A549 treated with DMSO at 1 μM for 4 hours (cell line): ENCODE data around the gene PCDHGB7. TPM values are rescaled to one million over a fixed set of nuclear protein-coding genes. Genes with fewer than 3 reads are reported as not detected.

Experiments
- total RNA-seq: library from RNA; stranded (reverse); fragments of 200-300 nt; extraction: Qiagen RNA extraction; gene quantifications from 5 replicates; pipeline ENCODE4 v1.2.3, GENCODE V29; 2022; ENCODE audit warnings: low read depth

The PCDHGB7 gene
- 0.06 to 0.08 TPM (median 0.06 TPM) in 4 of 5 replicates, not detected in the other for total RNA-seq

GRCh38 chr5:141417494-141418172 is at the start of gene PCDHGB7:
Gene PCDHGB7, plus strand, starts transcription at chr5:141417677. Its CDS starts 183 bp downstream, at chr5:141417860.

GRCh38 chr5:141369994-141370848 is 47.3 kb upstream of the PCDHGB7 start, which contains the start of gene PCDHGB3:
Gene PCDHGB3, plus strand, starts transcription at chr5:141370242. Its CDS starts 153 bp downstream, at chr5:141370395.

GRCh38 chr5:141373673-141374317 is 43.7 kb upstream of the PCDHGB7 start, which contains the start of gene PCDHGA6:
Gene PCDHGA6, plus strand, starts transcription at chr5:141373891. Its CDS starts 193 bp downstream, at chr5:141374084.

GRCh38 chr5:141382469-141383294 is 34.8 kb upstream of the PCDHGB7 start, which contains the start of gene PCDHGA7:
Gene PCDHGA7, plus strand, starts transcription at chr5:141382742. Its CDS starts 158 bp downstream, at chr5:141382900.

GRCh38 chr5:141387557-141388311 is 29.7 kb upstream of the PCDHGB7 start, which contains the start of gene PCDHGB4:
Gene PCDHGB4, plus strand, starts transcription at chr5:141387698. Its CDS starts 187 bp downstream, at chr5:141387885.

GRCh38 chr5:141392429-141393198 is 24.9 kb upstream of the PCDHGB7 start, which contains the start of gene PCDHGA8:
Gene PCDHGA8, plus strand, starts transcription at chr5:141392633. Its CDS starts 181 bp downstream, at chr5:141392814.

GRCh38 chr5:141397756-141398551 is 19.5 kb upstream of the PCDHGB7 start, which contains the start of gene PCDHGB5:
Gene PCDHGB5, plus strand, starts transcription at chr5:141397947. Its CDS starts 181 bp downstream, at chr5:141398128.

GRCh38 chr5:141402553-141403243 is 14.8 kb upstream of the PCDHGB7 start, which contains the start of gene PCDHGA9:
Gene PCDHGA9, plus strand, starts transcription at chr5:141402778. Its CDS starts 175 bp downstream, at chr5:141402953.

GRCh38 chr5:141407790-141408505 is 9.5 kb upstream of the PCDHGB7 start, which contains the start of gene PCDHGB6:
Gene PCDHGB6, plus strand, starts transcription at chr5:141408021. Its CDS starts 182 bp downstream, at chr5:141408203.

GRCh38 chr5:141412854-141413539 is 4.5 kb upstream of the PCDHGB7 start, which contains the start of gene PCDHGA10:
Gene PCDHGA10, plus strand, starts transcription at chr5:141412987. Its CDS starts 189 bp downstream, at chr5:141413176.

GRCh38 chr5:141420855-141421488 is 3.5 kb downstream of the PCDHGB7 start, which contains the start of gene PCDHGA11:
Gene PCDHGA11, plus strand, starts transcription at chr5:141421051. Its CDS starts 177 bp downstream, at chr5:141421228.

GRCh38 chr5:141430332-141431113 is 13.0 kb downstream of the PCDHGB7 start, which contains the start of gene PCDHGA12:
Gene PCDHGA12, plus strand, starts transcription at chr5:141430507. Its CDS starts 253 bp downstream, at chr5:141430760.

